Medulla oblongata (tissue), 1 donor: ENCODE measurements around the gene MAP7.
"Not testable (repeated sequence)": the region's sequence is repeated elsewhere in the genome, so short reads cannot be mapped to it uniquely, and the experiment has no call there.

Experiments
- DNase-seq: peaks from one replicate; pipeline ENCODE4 v3.0.0-alpha.2; 2015; ENCODE audit errors: extremely low spot score

The MAP7 gene

GRCh38 chr6:136337606-136338005 is 212.6 kb downstream of the MAP7 start:
- no peak for DNase-seq

- DNase-seq: no peak
Measured at GRCh38 chr6:136337121-136337520, 213.1 kb downstream of the MAP7 start.

GRCh38 chr6:136335736-136336363 is 214.4 kb downstream of the MAP7 start:
- DNase-seq: no peak

GRCh38 chr6:136334853-136335252 is 215.4 kb downstream of the MAP7 start:
- DNase-seq: no peak

- DNase-seq: peak; percentile 61
Measured at GRCh38 chr6:136334465-136334846, 215.8 kb downstream of the MAP7 start.

DNA sequence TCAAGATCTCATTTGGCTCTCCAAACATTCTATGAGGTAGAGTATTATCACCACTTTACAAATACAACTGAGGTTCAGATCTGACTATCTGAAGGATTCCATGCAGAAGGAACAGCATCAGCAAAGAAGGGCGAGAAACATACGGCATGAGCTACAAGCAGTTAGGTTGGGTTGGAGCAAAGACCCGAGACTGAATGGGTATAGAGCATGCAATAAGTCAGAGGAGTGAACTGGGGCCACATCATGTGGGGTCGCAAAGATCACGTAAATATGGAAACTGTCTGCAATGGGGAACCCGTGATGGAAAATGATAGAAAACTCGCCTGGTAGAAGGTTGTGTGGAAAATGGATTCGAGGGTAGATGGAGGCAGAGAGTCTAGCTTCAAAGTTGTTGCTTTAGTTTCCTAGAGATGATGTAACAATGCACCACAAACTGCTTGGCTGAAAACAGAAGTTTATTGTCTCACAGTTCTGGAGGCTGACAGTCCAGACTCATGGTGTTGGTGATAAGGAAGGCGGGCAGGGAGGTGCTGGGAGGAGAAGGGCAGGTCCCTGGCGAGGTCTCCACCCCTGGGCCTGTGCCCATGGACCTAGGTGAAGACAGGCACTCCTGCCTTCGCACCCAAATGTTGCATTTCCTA is 216.3 kb downstream of the MAP7 start:
- peak; percentile 45 for DNase-seq

GRCh38 chr6:136331461-136331860 is 218.8 kb downstream of the MAP7 start:
- DNase-seq: no peak

GRCh38 chr6:136330634-136331033 is 219.6 kb downstream of the MAP7 start:
- DNase-seq: no peak

DNA sequence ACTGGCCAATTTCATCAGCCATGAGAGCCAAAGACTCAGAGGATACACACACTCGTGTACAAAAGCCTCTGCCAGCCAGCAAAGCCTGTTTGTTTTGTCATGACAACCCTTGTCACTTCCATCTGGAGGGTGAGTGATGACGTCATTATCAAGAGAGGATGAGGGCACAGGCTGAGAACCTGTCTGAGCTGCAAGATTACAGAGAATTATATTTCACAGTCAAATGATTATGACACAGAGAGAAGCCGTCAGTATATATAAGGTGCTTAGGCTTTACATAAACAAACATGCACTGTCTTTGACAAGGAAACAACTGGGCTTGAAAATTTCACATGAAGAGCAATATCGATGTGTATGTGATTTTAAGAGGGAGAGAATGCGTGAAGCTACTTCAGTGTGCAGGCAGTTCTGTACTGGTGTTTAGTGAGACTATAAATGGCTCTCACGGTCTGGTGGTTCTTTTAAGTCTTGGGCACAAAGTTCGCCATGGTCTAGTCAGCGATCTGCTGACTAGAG is 224.1 kb downstream of the MAP7 start:
- DNase-seq: no peak

GRCh38 chr6:136324686-136325380 is 225.4 kb downstream of the MAP7 start:
- peak; percentile 47 for DNase-seq

- peak; percentile 73 for DNase-seq
Measured at GRCh38 chr6:136323431-136324112, 226.7 kb downstream of the MAP7 start.

DNA sequence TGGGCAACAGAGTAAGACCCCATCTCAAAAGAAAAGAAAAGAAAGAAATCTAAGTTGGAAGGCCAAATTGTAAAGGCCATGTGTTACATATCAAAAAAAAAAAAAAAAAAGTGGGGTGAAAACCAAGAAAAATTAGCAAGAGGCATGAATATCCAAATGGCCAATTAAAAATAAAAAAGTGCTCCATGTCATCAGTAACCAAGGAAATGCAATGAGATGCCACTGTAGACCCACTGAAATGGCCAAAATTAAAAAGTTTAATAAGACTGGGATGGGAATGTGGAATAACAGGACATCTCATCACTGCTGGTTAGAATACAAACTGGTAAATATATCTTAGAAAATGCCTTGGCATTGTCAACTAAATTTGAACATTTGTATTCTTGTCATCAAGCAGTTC is 230.5 kb downstream of the MAP7 start:
- no peak for DNase-seq

DNA sequence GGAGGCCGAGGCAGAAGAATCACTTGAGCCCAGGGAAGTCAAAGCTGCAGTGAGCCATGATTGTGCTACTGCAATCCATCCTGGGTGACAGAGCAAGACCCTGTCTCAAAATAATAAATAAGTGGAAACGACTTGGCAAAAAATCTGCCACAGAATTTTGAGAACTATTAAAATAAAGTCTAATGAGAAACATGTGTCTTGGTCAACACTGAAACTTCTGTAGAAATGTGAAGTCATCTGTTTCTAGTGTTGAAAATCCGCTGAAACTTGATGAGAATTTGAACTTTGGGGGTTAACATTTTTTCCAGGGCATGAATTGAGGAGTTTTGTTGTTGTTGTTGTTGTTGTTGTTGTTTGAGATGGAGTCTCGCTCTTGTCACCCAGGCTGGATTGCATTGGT is 231.5 kb downstream of the MAP7 start:
- DNase-seq: no peak

DNA sequence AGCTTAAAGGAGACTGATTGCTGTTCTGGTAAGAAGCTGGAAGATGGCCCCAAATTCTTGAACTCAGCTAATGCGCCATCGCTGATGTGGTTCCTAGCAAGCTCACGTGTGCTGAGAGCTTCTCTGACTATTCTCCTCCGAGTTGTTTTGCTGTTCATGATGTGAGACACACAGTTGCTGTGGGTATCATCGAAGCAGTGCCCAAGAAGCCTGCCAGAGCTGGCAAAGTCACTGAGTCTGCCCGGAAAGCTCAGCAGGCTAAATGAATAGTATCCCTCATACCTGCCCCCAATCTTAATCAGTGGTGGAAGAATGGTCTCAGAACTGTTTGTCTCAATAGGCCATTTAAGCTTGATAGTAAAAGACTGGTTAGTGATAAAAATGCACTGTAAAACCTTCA is 232.3 kb downstream of the MAP7 start:
- DNase-seq: peak; percentile 67

- DNase-seq: peak; percentile 92
Measured at GRCh38 chr6:136317021-136317694, 233.1 kb downstream of the MAP7 start.

DNA sequence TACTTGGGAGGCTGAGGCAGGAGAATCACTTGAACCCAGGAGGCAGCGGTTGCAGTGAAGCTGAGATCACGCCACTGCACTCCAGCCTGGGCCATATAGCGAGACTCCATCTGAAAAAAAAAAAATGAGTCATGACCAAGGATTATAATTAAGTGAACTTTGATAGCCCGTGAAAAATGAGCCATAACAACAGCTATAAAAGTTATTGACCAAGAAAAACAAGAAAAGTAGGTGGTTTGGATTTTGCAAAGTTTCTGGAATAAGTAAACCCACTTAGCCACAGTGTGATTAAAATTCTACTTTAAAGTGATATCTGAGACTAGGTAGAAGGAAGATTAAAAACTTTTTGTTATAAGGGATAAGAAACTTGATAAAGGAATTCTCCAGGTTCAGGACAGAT is 234.6 kb downstream of the MAP7 start:
- DNase-seq: no peak

GRCh38 chr6:136312975-136313374 is 237.2 kb downstream of the MAP7 start:
- no peak for DNase-seq

DNA sequence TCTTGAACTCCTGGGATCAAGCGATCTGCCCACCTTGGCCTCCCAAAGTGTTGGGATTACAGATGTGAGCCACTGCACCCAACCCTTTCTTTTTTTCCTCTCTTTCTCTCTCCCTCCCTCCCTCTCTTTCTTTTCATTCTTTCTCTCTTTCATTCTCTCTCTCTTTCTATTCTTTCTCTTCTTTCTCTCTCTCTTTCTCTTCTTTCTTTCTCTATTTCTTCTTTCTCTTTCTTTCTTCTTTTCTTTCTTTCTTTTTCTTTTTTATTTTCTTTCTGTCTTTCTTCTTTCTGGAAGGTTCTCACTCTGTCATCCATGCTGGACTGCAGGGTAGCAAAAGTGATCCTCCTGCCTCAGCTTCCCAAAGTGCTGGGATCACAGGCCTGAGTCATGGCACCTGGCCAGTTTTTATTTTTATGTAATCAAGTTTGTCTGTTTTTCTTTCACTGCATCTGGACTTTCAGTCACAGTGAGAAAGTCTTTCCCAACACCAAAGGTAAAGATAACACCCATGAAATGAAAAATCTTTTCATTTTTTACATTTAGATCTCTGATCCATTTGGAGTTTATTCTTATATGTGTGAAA is 240.4 kb downstream of the MAP7 start:
- no peak for DNase-seq

DNA sequence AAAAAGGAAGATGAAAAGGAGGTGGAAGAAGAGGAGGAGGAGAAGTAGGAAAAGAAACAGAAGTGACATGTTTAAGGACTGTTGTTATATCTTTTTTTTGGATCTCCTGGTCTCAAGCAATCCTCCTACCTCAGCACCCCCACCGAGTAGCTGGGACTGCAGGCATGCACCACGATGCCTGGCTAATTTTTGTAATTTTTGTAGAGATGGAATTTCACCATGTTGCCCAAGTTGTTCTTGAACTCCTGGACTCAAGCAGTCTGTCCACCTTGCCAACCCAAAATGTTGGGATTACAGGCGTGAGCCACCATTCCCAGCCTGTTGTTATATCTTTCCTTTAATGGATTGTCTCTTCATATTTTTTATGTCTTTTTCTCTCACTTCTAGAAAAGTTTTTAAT is 241.1 kb downstream of the MAP7 start:
- DNase-seq: no peak

- not testable (repeated sequence) for DNase-seq
Measured at GRCh38 chr6:136308469-136308868, 241.8 kb downstream of the MAP7 start.

DNA sequence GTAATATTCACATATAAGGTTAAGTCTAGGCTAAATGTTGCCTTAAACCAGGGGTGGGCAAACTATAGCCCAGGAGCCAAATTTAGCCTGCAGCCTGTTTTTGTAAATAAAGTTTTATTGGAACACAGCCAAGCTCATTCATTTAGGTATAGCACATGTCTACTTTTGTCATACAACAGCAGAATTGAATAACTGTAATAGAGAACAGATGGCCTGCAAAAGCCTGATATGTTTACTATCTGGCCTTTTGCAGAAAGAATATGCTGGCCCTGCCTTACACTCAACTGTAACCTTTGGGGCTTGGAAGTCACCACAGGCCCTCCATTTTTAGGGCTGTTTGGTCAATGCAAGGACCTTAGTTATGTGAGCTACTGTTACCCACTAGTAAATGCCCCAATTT is 242.9 kb downstream of the MAP7 start:
- no peak for DNase-seq
